Stimulated activated CD8-positive, alpha-beta memory T cell treated with anti-CD3 and anti-CD28 coated beads, Interleukin-12 subunit alpha, Interleukin-12 subunit beta, amount 100 ng/mL, for 4 hours (primary cell): ENCODE results near the gene SNORC.

ENCODE experiments used
- DNase-seq: peaks from one replicate; pipeline ENCODE4 v3.0.0-alpha.2; 2020; ENCODE audit warnings: low read depth

Gene SNORC

DNA sequence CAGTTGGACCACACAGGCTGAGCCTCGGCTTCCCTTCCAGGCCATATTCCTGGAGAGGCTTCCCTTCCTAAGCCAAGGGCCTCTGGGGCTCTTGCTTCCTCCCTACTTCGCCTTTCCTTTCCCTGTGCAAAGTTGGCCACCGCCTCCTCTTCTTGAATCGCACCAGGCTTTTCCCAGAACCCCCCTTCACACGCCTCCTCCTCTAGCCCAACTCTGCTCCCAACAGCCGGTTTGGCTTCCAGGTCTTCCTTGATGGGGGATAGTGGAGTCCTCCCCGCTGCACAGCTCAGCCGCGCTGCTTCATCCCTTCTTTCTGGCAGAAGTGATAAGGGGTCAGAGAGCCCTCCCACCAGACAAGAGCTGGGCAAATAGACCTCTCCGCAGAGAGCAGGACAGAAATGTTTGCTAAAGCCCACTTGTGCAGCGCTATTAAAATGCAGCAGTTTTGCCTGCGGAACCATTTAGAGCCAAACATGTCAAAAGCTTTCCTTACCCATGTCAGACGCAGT, 56.4 kb downstream of the SNORC start:
- DNase-seq, result no peak

DNA sequence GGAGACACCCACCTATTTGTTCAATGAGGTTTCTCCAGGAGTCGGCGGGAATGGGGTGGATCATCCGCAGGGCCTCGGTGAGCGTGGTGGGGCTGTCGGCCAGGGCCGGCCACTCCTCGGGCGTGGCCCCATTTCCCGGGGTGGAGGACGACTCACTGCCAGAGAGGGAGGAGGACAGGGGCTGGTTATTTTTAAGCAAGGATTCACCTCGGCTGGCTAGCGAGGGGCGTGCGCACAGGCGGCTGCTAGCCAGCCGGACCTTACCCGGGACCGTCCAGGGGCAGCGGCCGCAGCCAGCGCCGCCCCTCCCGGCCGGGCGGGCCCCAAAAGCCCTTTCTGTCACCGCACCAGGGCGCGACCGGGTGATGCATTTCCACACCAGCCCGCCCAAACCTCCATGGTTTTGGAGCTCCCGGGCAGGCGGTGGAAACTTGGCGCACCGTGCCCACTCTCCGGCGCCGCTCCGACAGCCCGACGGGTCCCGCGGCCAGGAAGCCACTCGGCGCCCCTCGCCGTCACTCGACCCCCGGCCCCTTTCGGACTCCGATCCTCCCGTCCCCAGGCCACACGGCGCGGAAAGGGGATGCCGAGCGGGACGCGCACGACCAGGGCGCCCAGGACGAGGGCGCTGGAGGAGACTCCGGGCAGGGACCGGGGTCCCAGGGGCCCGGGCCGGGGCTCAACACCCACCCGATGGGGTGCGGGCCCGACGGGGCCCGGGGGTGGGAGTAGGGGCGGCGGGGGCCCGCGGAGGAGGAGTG, 57.1 kb downstream of the SNORC start:
- no peak for DNase-seq

GRCh38 chr2:232927793-232928550, 57.9 kb downstream of the SNORC start:
- DNase-seq, result no peak
